GM12878 (cell line): ENCODE data around the gene FDX1. TPM values are rescaled to one million over a fixed set of nuclear protein-coding genes. Genes with fewer than 3 reads are reported as not detected.

Source experiments
- ATAC-seq: fragments of 200-7000 bp; cut with Tn5 transposase; 3 replicates; pipeline ENCODE4 v1.9.1; 2020; ENCODE audit warnings: mild to moderate bottlenecking, moderate library complexity
- BruUV-seq: library from RNA; stranded (reverse); fragments of 400-500 nt; replicated peaks from 2 replicates; lab custom pipeline; 2021; lab: Mats Ljungman, UMichigan
- CTCF ChIA-PET: fragments of 300-600 bp; sonication (Branson Sonifier 250); formaldehyde crosslinking; extraction: SDS; loops from one replicate; lab custom pipeline; 2021; ENCODE audit warnings: inconsistent platforms; lab: Yijun Ruan, JAX
- POLR2A ChIA-PET: fragments of 350-600 bp; formaldehyde crosslinking; extraction: SDS; loops from one replicate; lab custom pipeline; 2021; ENCODE audit warnings: inconsistent platforms; lab: Charles Lee
- RAD21 ChIA-PET: fragments of 300-600 bp; sonication (Branson Sonifier 250); formaldehyde crosslinking; loops from one replicate; lab custom pipeline; 2023; ENCODE audit warnings: antibody characterized with exemption; ENCODE audit not compliant: unreplicated experiment; lab: Charles Lee
- SMC1A ChIA-PET: fragments of 300-600 bp; sonication (Branson Sonifier 250); formaldehyde crosslinking; loops from one replicate; lab custom pipeline; 2023; ENCODE audit not compliant: unreplicated experiment, uncharacterized antibody; lab: Charles Lee
- DNase-seq: peaks from one replicate; pipeline ENCODE4 v3.0.0-alpha.2; 2011; ENCODE audit warnings: low read depth, low spot score
- FAIRE-seq: peaks from 3 replicates; lab custom pipeline; 2011; peaks lifted over from hg19 to GRCh38; lab: Jason Lieb, UNC
- H2AFZ ChIP-seq: 2 replicates; pipeline ENCODE4 v1.6.0; 2011; ENCODE audit warnings: low read depth, low read length, control low read depth; ENCODE audit not compliant: control insufficient read depth
- H3K27ac ChIP-seq: 2 replicates; pipeline ENCODE4 v1.5.1; 2011; ENCODE audit warnings: control low read depth; ENCODE audit not compliant: control insufficient read depth, insufficient read depth
- H3K27me3 ChIP-seq, 2 experiments: replicated peaks in 1 of 2; 2 replicates each; pipeline versions ENCODE4 v1.6.0 to v1.6.1; 2011; ENCODE audit warnings: low read length in 1 of 2; ENCODE audit not compliant: control insufficient read depth in 2 of 2, insufficient read depth in 2 of 2
- H3K36me3 ChIP-seq, 2 experiments: 2 replicates each; pipeline ENCODE4 v1.5.1; 2011; ENCODE audit warnings: low read length in 1 of 2; ENCODE audit not compliant: control insufficient read depth in 2 of 2, insufficient read depth in 2 of 2
- H3K4me1 ChIP-seq: 2 replicates; pipeline ENCODE4 v1.6.1; 2011; ENCODE audit warnings: mild to moderate bottlenecking, low read length, moderate library complexity, mixed read lengths; ENCODE audit not compliant: control insufficient read depth, insufficient read depth
- H3K4me2 ChIP-seq: 2 replicates; pipeline ENCODE4 v1.6.0; 2011; ENCODE audit warnings: control low read depth; ENCODE audit not compliant: control insufficient read depth, insufficient read depth
- H3K4me3 ChIP-seq: fragments of 200-600 bp; sonication (generic); 2 replicates; pipeline ENCODE4 v1.5.1; 2016
- H3K79me2 ChIP-seq: 2 replicates; pipeline ENCODE4 v1.6.0; 2011; ENCODE audit warnings: low read length; ENCODE audit not compliant: control insufficient read depth, insufficient read depth
- H3K9ac ChIP-seq: 2 replicates; pipeline ENCODE4 v1.8.0; 2011; ENCODE audit warnings: low read length, control low read depth, mixed read lengths; ENCODE audit not compliant: control insufficient read depth, insufficient read depth
- H3K9me3 ChIP-seq: replicated peaks from 3 replicates; pipeline ENCODE4 v1.5.1; 2011; ENCODE audit warnings: mild to moderate bottlenecking, low read length; ENCODE audit not compliant: control insufficient read depth, insufficient read depth
- H4K20me1 ChIP-seq: 2 replicates; pipeline ENCODE4 v1.6.0; 2011; ENCODE audit not compliant: control insufficient read depth, insufficient read depth
- BMI1 ChIP-seq: fragments of 450-650 bp; IDR thresholded peaks from 2 replicates; pipeline ENCODE4 v1.6.1; 2016; ENCODE audit warnings: mild to moderate bottlenecking, moderate library complexity, borderline replicate concordance
- HCFC1 ChIP-seq: fragments of 150-350 bp; IDR thresholded peaks from 2 replicates; pipeline ENCODE4 v1.6.1; 2014; ENCODE audit warnings: low read length
- MXI1 ChIP-seq: fragments of 150-350 bp; IDR thresholded peaks from 2 replicates; pipeline ENCODE4 v1.6.1; 2011; ENCODE audit warnings: low read depth, mild to moderate bottlenecking, inconsistent platforms, low read length, improper control_type of control experiment
- PBX3 ChIP-seq: IDR thresholded peaks from 2 replicates; pipeline ENCODE4 v1.6.1; 2011; ENCODE audit warnings: mild to moderate bottlenecking, low read depth, low read length, moderate library complexity; ENCODE audit not compliant: insufficient replicate concordance
- RBBP5 ChIP-seq: fragments of 200-600 bp; sonication (generic); conservative IDR thresholded peaks from 2 replicates; pipeline ENCODE4 v1.6.1; 2016
- RELA ChIP-seq: fragments of 450-650 bp; IDR thresholded peaks from 2 replicates; pipeline ENCODE4 v1.8.0; 2014; ENCODE audit warnings: borderline replicate concordance; ENCODE audit not compliant: partially characterized antibody
- SMAD1 ChIP-seq: fragments of 450-650 bp; IDR thresholded peaks from 2 replicates; pipeline ENCODE4 v1.6.1; 2018; ENCODE audit warnings: mild to moderate bottlenecking, low read depth; ENCODE audit not compliant: partially characterized antibody
- SP1 ChIP-seq: IDR thresholded peaks from one replicate; pipeline ENCODE4 v1.6.1; 2011; ENCODE audit warnings: low read depth, low read length
- SPI1 ChIP-seq: IDR thresholded peaks from 2 replicates; pipeline ENCODE4 v1.6.1; 2011; ENCODE audit warnings: low read depth, mild to moderate bottlenecking, low read length, moderate library complexity, borderline replicate concordance; ENCODE audit not compliant: insufficient read depth
- STAT1 ChIP-seq: fragments of 450-650 bp; conservative IDR thresholded peaks from 2 replicates; pipeline ENCODE4 v1.6.1; 2014; ENCODE audit warnings: antibody characterized with exemption, mild to moderate bottlenecking
- ZBED1 ChIP-seq: IDR thresholded peaks from 2 replicates; pipeline ENCODE4 v1.6.1; 2016; ENCODE audit warnings: borderline replicate concordance
- WGBS: methylation state at CpG from one replicate; pipeline ENCODE4 v1.1.6; 2016; ENCODE audit warnings: low lambda C conversion rate; ENCODE audit not compliant: insufficient replicate concordance, insufficient coverage; ENCODE audit errors: missing lambda C conversion rate; 5-methylcytosine and 5-hydroxymethylcytosine counted together
- in situ Hi-C: fragments of 300-500 bp; cut with MboI; formaldehyde crosslinking; loops from 9 replicates; pipeline ENCODE4 v1.14.3; 2018; ENCODE audit warnings: mixed read lengths
- intact Hi-C: fragments of 100-400 bp; cut with micrococcal nuclease; formaldehyde crosslinking; loops from one replicate; pipeline ENCODE4 v1.14.2; 2022; ENCODE audit not compliant: unreplicated experiment
- polyA plus RNA-seq, 11 experiments: library from polyadenylated mRNA; depleted of rRNA in 4 of 11; unstranded in 6 of 11; stranded (reverse) in 5 of 11; fragments of >200 nt; fragmentation: Nextera tagmentation in 4 of 11; fragmentation: Illumina TruSeq in 1 of 11; extraction: Ambion mirVana in 4 of 11; extraction: Trizol in 1 of 11; gene quantifications; 1 replicate in 1 of 11; 2 replicates in 10 of 11; pipeline versions ENCODE4 v1.2.1 to v1.2.3, GENCODE V29; 2011 to 2016; ENCODE audit warnings: inconsistent platforms in 2 of 11, missing spikeins in 2 of 11, low read depth in 1 of 11
- total RNA-seq, 4 experiments: library from RNA; depleted of rRNA in 3 of 4; stranded (reverse); fragments of >200 nt in 3 of 4; fragmentation: Illumina TruSeq in 1 of 4; extraction: Trizol in 1 of 4; gene quantifications; 2 replicates each; pipeline versions ENCODE4 v1.2.1 to v1.2.3, GENCODE V29; 2013 to 2021

Gene FDX1
- total and polyA plus RNA-seq, 10 of the 15 experiments (the other 5 are each of a cell fraction or from before 2014, with no cell fraction given): 3.9 to 20.3 (median 8.1) TPM

DNA sequence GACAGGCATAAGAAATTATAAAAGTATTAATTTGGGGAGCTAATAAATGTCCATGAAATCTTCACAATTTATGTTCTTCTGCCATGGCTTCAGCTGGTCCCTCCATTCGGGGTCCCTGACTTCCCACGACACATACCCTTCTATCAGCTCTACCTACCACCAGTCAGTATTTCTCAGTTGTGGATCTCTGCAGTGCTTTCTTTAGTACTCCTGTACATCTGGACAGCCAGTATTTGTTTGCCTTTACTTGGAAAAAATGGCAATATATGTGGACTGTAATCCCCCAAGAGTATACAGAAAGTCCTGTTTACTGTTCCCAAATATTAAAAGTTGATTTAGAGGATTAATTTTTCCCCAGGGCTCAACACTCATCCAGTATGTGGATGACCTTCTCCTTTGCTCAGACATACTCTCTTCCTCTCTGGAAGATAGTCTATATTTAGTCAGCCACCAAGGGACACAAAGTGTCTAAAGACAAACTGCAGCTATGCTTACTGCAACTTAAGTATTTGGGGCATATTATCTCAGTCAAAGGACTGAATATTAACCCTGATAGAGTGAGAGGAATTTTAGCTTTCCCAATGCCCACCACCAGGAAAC lies 7.3 kb upstream of the FDX1 start:
- no TSS peak for BruUV-seq
- peaks cover 2% of the 10 kb centered on the region; the same call in 2 of the 3 replicates for H3K9me3 ChIP-seq
- intact Hi-C loops: no loop called here
- H3K36me3 ChIP-seq: no peaks in the 10 kb centered on the region
- no peak overlapping the region for H2AFZ ChIP-seq
- no peaks in the 10 kb centered on the region for H4K20me1 ChIP-seq
- ChIA-PET CTCF (interaction anchor here (1.8 kb wide), 1 partner anchor 221 kb away, joined by 7 read pairs; no protein-coding TSS in a partner anchor), SMC1A (interaction anchor here (0.7 kb wide), 1 partner anchor 218 kb away, joined by 3 read pairs; no protein-coding TSS in a partner anchor), POLR2A (no interaction called here), RAD21 (no interaction called here)
- WGBS: 88% methylated on average over 2 of the region's 2 CpGs
- in situ Hi-C loops: no loop called here
- ATAC-seq: no peak
- H3K27ac ChIP-seq: no peak overlapping the region
- no peaks in the 10 kb centered on the region for H3K27me3 ChIP-seq
- no peak for DNase-seq
- no peak for FAIRE-seq
- H3K9ac ChIP-seq: no peak overlapping the region
- H3K4me2 ChIP-seq: no peak overlapping the region
- H3K4me3 ChIP-seq: no peak overlapping the region
- no peaks in the 10 kb centered on the region for H3K4me1 ChIP-seq
- no peaks in the 10 kb centered on the region for H3K79me2 ChIP-seq
- TF ChIP-seq STAT1 (no peak), BMI1 (no peak), ZBED1 (no peak), SPI1 (no peak), RELA (no peak), SP1 (no peak), SMAD1 (no peak), HCFC1 (no peak), RBBP5 (no peak), MXI1 (no peak), PBX3 (no peak)
- TF ChIP-seq, all 136 proteins: peak for 0
